Calu3 (cell line): ENCODE data around the gene GSTT2. TPM values are rescaled to one million over a fixed set of nuclear protein-coding genes. Genes with fewer than 3 reads are reported as not detected.
"Not testable (repeated sequence)": the region's sequence is repeated elsewhere in the genome, so short reads cannot be mapped to it uniquely, and the experiment has no call there.

ENCODE experiments used
- BruUV-seq: library from RNA; stranded (reverse); fragments of 400-500 nt; replicated peaks from 2 replicates; lab custom pipeline; 2021; lab: Mats Ljungman, UMichigan
- CTCF ChIA-PET: fragments of 300-600 bp; sonication (Branson Sonifier 250); formaldehyde crosslinking; loops from one replicate; lab custom pipeline; 2022; ENCODE audit warnings: antibody characterized with exemption; lab: Charles Lee
- DNase-seq: peaks from one replicate; pipeline ENCODE4 v3.0.0; 2022
- H3K27ac Mint-ChIP-seq: one replicate; pipeline ENCODE4 v1.8.0; 2022; ENCODE audit warnings: mixed read lengths; ENCODE audit not compliant: unreplicated experiment
- H3K27me3 Mint-ChIP-seq: one replicate; pipeline ENCODE4 v1.8.0; 2022; ENCODE audit warnings: mixed read lengths; ENCODE audit not compliant: unreplicated experiment
- H3K36me3 Mint-ChIP-seq: one replicate; pipeline ENCODE4 v1.8.0; 2022; ENCODE audit warnings: mild to moderate bottlenecking, moderate library complexity, mixed read lengths; ENCODE audit not compliant: insufficient read depth, unreplicated experiment
- H3K4me1 Mint-ChIP-seq: one replicate; pipeline ENCODE4 v1.8.0; 2022; ENCODE audit warnings: mild to moderate bottlenecking, low read depth, mixed read lengths; ENCODE audit not compliant: unreplicated experiment
- H3K4me3 Mint-ChIP-seq: one replicate; pipeline ENCODE4 v1.8.0; 2022; ENCODE audit warnings: mild to moderate bottlenecking, low read depth, moderate library complexity, mixed read lengths; ENCODE audit not compliant: unreplicated experiment
- H3K9me3 Mint-ChIP-seq: one replicate; pipeline ENCODE4 v1.8.0; 2022; ENCODE audit warnings: low read depth, mixed read lengths; ENCODE audit not compliant: unreplicated experiment
- intact Hi-C: fragments of 100-400 bp; cut with micrococcal nuclease; formaldehyde crosslinking; loops from one replicate; pipeline ENCODE4 v1.10.0; 2022; ENCODE audit not compliant: unreplicated experiment
- total RNA-seq: library from RNA; stranded (reverse); gene quantifications from 2 replicates; pipeline ENCODE4 v1.2.3, GENCODE V29; 2022
- TF ChIP-seq, protein P1 (sequence below): fragments of 200-600 bp; IDR thresholded peaks from one replicate; pipeline ENCODE4 v1.8.0; 2022; ENCODE audit warnings: antibody characterized with exemption; ENCODE audit not compliant: unreplicated experiment

GSTT2 gene
- total RNA-seq, 1 experiment from 2014 or later: 0.85 TPM

DNA sequence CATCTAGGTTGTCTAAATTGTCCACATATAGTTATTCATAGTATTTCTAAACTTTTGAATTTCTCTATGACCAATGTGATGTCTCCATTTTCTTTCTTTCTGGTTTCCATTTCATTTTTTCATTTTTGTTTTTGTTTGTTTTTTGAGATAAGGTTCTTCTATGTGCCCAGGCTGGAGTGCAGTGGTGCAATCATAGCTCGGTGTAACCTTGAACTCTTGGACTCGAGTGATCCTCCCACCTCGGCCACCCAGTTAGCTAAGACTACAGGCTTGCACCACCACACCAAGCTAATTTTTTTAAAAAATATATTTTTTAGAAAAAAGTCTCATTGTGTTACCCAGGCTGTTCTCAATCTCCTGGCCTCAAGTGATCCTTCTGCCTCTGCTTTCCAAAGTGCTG lies 17.2 kb downstream of the GSTT2 start:
- Mint-ChIP-seq H3K4me1 (peaks cover 6% of the 10 kb centered on the region), H3K36me3 (no peaks in the 10 kb centered on the region), H3K4me3 (no peak overlapping the region), H3K27me3 (no peaks in the 10 kb centered on the region), H3K9me3 (no peaks in the 10 kb centered on the region), H3K27ac (no peak overlapping the region)
- intact Hi-C loops: no loop called here
- BruUV-seq: no TSS peak
- DNase-seq: no peak
- TF ChIP-seq, protein P1, sequence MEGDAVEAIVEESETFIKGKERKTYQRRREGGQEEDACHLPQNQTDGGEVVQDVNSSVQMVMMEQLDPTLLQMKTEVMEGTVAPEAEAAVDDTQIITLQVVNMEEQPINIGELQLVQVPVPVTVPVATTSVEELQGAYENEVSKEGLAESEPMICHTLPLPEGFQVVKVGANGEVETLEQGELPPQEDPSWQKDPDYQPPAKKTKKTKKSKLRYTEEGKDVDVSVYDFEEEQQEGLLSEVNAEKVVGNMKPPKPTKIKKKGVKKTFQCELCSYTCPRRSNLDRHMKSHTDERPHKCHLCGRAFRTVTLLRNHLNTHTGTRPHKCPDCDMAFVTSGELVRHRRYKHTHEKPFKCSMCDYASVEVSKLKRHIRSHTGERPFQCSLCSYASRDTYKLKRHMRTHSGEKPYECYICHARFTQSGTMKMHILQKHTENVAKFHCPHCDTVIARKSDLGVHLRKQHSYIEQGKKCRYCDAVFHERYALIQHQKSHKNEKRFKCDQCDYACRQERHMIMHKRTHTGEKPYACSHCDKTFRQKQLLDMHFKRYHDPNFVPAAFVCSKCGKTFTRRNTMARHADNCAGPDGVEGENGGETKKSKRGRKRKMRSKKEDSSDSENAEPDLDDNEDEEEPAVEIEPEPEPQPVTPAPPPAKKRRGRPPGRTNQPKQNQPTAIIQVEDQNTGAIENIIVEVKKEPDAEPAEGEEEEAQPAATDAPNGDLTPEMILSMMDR: no peak
- CTCF ChIA-PET: no interaction called here

DNA sequence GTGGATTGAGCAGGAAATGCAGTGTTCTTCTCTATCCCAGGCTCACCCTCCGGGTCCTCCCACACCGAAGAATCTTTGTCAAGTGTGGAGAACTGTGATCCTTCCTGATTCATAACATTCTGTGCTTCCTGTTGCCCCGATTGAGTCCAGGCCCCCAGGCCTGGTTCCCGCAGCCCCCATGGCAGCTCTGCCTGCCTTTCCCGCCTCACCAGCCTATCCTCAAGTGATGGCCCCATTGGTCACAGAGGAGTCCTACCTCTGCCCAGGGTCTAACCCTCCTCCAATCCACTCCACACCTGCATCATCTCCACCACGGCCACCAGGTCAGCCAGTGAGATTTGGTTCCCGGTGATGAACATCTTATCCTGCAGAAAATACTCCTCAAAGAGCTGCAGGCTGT lies 19.8 kb downstream of the GSTT2 start:
- H3K9me3 Mint-ChIP-seq, H3K27me3 Mint-ChIP-seq, BruUV-seq, H3K4me1 Mint-ChIP-seq, CTCF ChIA-PET, H3K36me3 Mint-ChIP-seq, H3K27ac Mint-ChIP-seq, H3K4me3 Mint-ChIP-seq, intact Hi-C loops, DNase-seq: not testable (repeated sequence)

DNA sequence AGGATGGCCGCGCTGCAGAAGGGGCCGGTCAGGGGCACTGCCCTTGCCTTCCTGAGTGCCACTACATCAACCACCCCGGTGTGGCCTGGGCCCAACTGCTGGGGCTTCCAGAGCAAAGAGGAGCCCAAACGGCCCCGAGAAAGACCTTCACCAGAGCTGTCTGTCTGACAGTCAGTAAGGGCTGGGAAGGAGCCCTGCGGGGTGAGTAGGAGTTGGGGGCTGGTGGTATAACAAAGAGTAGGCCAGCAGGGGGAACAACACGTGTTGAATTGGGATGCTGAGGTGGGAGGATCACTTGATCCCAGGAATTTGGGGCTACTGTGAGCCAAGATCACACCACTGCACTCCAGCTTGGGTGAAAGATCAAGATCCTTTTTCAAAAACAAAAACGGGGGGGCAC lies 21.4 kb downstream of the GSTT2 start:
- no TSS peak for BruUV-seq
- CTCF ChIA-PET: no interaction called here
- H3K9me3 Mint-ChIP-seq: no peaks in the 10 kb centered on the region
- H3K27me3 Mint-ChIP-seq: no peaks in the 10 kb centered on the region
- peaks cover 6% of the 10 kb centered on the region for H3K4me1 Mint-ChIP-seq
- DNase-seq: no peak
- intact Hi-C loops: no loop called here
- TF ChIP-seq, protein P1: no peak
- H3K27ac Mint-ChIP-seq: no peak overlapping the region
- H3K4me3 Mint-ChIP-seq: no peak overlapping the region
- no peaks in the 10 kb centered on the region for H3K36me3 Mint-ChIP-seq

DNA sequence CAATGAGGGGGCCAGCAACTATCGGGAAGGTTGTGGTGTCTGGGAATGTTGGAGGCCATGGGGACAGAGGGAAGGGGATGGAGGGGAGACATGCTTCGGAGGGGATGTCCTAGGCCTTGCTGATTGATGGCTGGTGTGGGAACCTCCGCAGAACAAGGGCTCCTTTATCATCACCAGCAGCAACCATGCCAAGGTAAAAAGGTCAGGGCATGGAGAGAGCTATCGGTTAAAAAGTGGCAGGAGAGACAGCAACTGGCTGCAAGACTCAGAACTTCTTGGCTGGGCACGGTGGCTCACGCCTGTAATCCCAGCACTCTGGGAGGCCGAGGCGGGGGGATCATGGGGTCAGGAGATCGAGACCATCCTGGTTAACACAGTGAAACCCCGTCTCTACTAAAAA lies 22.3 kb downstream of the GSTT2 start:
- no peaks in the 10 kb centered on the region for H3K36me3 Mint-ChIP-seq
- TF ChIP-seq, protein P1: no peak
- CTCF ChIA-PET: no interaction called here
- intact Hi-C loops: no loop called here
- H3K4me3 Mint-ChIP-seq: no peak overlapping the region
- H3K9me3 Mint-ChIP-seq: no peaks in the 10 kb centered on the region
- no peak overlapping the region for H3K27ac Mint-ChIP-seq
- DNase-seq: peak; percentile 21
- peaks cover 6% of the 10 kb centered on the region for H3K4me1 Mint-ChIP-seq
- no peaks in the 10 kb centered on the region for H3K27me3 Mint-ChIP-seq
- BruUV-seq: no TSS peak

DNA sequence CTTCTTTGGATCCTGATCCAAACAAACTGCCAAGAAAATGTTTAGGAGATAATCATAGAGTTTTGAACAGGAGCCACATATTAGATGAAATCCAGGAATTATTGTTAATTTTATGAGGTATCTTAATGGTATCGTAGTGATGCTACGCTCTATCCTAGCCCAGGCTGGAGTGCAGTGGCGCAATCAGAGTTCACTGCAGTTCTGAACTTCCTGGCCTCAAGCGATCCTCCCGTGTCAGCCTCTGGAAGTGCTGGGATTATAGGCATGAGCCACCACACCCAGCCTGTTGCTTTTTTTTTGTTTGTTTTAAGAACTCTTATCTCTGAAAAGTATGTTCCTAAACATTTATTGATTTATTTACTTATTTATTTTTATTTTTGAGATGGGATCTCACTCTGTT lies 22.9 kb downstream of the GSTT2 start:
- no TSS peak for BruUV-seq
- TF ChIP-seq, protein P1: no peak
- CTCF ChIA-PET: no interaction called here
- DNase-seq: no peak
- Mint-ChIP-seq H3K4me1 (peaks cover 6% of the 10 kb centered on the region), H3K27ac (no peak overlapping the region), H3K36me3 (no peaks in the 10 kb centered on the region), H3K4me3 (no peak overlapping the region), H3K9me3 (no peaks in the 10 kb centered on the region), H3K27me3 (no peaks in the 10 kb centered on the region)
- intact Hi-C loops: no loop called here
